Fibroblast of pulmonary artery (primary cell): ENCODE measurements around the gene F7.

ENCODE experiments used
- DNase-seq: peaks from one replicate; pipeline ENCODE4 v3.0.0-alpha.2; 2010; ENCODE audit warnings: low read depth
- H3K4me3 ChIP-seq: replicated peaks from 2 replicates; pipeline ENCODE4 v1.5.1; 2011; ENCODE audit warnings: low read depth, mild to moderate bottlenecking, control low read depth, low read length, moderate library complexity
- TF ChIP-seq, protein P1 (sequence below): IDR thresholded peaks from 2 replicates; pipeline ENCODE4 v1.5.1; 2011; ENCODE audit warnings: mild to moderate bottlenecking, control low read depth, low read length, inconsistent platforms; ENCODE audit errors: missing control alignments

F7 gene

DNA sequence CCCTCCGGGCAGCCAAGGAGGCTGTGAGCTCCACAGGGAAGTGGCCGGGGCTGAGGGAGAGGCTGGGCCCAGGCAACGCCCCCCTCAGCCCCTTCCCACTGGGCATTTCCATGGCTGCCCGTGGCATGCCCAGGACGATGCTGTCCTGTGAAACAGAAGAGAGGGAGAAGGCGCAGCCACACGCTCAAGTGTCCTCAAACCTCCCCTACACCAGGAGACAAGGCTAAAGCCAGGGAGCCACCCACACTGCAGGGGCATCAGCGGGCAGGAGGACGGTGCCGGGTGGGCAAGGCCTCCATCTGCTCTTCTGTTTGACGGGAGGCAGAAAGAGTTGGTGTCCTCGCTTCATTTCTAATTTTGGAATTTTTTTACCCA is 38.7 kb downstream of the F7 start:
- no peak for DNase-seq
- no peak overlapping the region for H3K4me3 ChIP-seq
- TF ChIP-seq, protein P1, sequence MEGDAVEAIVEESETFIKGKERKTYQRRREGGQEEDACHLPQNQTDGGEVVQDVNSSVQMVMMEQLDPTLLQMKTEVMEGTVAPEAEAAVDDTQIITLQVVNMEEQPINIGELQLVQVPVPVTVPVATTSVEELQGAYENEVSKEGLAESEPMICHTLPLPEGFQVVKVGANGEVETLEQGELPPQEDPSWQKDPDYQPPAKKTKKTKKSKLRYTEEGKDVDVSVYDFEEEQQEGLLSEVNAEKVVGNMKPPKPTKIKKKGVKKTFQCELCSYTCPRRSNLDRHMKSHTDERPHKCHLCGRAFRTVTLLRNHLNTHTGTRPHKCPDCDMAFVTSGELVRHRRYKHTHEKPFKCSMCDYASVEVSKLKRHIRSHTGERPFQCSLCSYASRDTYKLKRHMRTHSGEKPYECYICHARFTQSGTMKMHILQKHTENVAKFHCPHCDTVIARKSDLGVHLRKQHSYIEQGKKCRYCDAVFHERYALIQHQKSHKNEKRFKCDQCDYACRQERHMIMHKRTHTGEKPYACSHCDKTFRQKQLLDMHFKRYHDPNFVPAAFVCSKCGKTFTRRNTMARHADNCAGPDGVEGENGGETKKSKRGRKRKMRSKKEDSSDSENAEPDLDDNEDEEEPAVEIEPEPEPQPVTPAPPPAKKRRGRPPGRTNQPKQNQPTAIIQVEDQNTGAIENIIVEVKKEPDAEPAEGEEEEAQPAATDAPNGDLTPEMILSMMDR, result no peak

DNA sequence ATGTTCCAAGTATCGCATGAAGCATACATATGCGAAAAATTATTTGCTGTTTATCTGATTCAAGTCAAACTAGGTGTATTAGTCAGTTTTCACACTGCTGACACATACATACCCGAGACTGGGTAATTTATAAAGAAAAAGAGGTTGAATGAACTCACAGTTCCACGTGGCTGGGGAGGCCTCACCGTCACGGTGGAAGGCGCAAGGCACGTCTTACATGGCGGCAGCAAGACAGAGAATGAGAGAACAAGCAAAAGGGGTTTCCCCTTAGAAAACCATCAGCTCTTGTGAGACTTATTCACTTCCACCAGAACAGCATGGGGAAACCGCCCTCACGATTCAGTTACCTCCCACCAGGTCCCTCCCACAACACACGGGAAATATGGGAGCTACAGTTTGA is 39.9 kb downstream of the F7 start:
- no peak overlapping the region for H3K4me3 ChIP-seq
- TF ChIP-seq, protein P1, result no peak
- no peak for DNase-seq

DNA sequence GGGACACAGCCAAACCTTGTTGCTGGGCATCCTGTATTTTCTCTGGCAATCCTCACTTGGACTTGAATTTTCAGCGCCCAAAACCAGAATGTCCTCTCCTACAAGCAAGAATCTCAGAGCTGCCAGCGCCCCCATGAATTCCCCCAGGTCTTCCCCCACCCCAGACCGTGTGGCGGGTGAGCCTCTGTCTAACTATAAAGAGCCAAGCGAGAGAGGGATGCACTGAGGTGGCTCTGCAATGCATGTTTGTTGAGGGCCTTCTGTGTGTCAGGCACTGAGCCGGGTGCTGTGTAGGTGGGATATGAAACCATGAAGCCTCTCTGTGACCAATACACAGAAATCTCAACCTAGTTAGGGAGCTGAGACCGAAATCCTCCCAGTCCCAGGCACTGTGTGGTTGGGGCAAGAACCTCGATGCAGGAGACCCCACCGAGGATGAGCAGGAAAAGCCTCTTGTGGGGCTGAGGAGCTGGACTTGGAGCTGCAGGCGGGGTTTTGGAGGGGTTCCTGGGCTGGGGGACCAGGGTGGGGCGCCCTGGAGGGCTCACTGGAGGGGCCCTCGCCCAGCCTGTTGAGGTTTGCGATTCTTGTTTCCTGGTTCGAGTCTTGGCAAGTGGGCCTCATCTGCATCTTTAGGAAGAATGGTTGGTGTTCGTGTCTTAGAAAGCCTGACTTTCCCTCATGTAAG is 40.5 kb downstream of the F7 start:
- TF ChIP-seq, protein P1, result no peak
- no peak overlapping the region for H3K4me3 ChIP-seq
- DNase-seq, result no peak

DNA sequence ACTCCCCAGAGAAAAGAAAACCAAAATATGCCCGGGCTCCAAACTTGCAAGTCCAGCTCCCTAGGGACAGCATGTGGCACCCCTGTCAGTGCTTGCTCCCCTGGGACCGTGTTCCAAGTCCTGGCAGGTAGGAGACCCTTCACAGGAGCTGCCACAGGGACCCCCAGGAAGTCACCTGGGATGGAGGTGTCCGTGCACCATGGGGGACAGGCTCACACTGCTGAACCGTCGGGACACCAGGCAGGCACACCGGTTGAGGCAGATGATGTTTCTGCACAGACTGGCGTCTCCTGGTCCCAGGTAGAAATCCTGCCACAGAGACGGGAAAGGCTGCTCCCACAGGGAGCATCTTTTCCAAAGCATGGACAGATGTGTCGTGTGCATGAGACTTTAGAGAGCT is 41.2 kb downstream of the F7 start:
- TF ChIP-seq, protein P1, result no peak
- no peak for DNase-seq
- no peak overlapping the region for H3K4me3 ChIP-seq

DNA sequence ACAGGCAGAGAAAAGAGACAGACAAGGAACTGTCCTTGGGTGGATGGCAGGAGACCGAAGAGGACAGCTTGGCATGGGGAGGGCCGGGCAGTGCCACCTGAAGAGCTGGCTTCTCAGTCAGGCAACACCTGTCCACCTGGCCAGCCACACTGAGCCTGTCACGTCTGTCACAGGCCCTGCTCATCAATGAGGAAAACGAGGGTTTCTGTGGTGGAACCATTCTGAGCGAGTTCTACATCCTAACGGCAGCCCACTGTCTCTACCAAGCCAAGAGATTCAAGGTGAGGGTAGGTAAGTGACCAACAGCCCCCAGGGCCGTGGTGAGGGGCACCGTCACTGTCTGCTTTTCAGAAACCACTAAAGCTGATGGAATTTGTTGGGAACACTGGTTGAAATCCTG is 41.6 kb downstream of the F7 start:
- no peak overlapping the region for H3K4me3 ChIP-seq
- no peak for DNase-seq
- TF ChIP-seq, protein P1, result no peak

DNA sequence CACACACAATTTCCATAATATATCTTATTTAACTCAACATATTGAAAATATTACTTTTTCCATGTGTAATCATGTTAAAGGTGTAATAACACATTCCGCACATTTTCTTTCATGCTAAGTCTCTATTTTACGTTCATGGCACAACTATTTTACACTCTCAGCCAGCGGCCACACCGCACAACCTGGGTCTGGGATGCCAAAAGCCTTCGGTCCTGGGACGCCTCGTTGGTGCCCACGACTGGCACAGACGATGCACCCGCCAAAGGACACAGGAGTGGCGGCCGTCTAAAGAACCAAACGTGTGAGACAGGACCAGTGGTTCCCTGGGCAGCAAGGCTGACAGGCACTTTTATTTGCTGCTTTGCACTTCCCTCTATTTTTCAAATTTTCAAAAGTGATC is 42.8 kb downstream of the F7 start:
- TF ChIP-seq, protein P1, result no peak
- no peak overlapping the region for H3K4me3 ChIP-seq
- no peak for DNase-seq

DNA sequence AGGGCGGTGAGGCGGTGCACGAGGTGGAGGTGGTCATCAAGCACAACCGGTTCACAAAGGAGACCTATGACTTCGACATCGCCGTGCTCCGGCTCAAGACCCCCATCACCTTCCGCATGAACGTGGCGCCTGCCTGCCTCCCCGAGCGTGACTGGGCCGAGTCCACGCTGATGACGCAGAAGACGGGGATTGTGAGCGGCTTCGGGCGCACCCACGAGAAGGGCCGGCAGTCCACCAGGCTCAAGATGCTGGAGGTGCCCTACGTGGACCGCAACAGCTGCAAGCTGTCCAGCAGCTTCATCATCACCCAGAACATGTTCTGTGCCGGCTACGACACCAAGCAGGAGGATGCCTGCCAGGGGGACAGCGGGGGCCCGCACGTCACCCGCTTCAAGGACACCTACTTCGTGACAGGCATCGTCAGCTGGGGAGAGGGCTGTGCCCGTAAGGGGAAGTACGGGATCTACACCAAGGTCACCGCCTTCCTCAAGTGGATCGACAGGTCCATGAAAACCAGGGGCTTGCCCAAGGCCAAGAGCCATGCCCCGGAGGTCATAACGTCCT is 43.4 kb downstream of the F7 start:
- no peak overlapping the region for H3K4me3 ChIP-seq
- TF ChIP-seq, protein P1, result no peak
- DNase-seq, result no peak
